GM12892 (cell line): ENCODE results near the gene GALNT10.

Experiments
- POLR2A ChIP-seq: IDR thresholded peaks from 2 replicates; pipeline ENCODE4 v1.6.1; 2011; ENCODE audit warnings: low read depth, low read length, control low read depth
- POLR2AphosphoS5 ChIP-seq: IDR thresholded peaks from 2 replicates; pipeline ENCODE4 v1.6.1; 2011; ENCODE audit warnings: low read depth, low read length, control low read depth

DNA sequence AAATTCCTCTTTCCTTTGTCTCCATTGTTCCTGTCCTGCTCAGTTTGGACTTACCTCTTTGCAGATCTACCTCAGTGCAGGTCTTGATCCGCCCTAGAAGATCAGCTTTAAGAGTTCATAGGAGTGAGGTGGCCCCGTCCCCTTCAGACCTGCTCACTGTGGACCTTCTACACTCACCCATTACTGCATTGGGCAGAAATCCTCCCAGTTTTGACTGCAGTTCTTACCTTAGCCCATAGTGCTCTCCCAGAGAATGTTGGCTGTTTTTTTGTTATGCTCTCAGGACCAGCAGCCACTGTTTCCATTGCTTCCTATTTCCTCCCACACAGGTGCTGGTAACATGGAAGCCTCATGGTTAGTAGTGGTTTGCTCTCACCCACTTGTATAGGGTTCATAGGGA is 63.3 kb downstream of the GALNT10 start:
- TF ChIP-seq POLR2A (no peak), POLR2AphosphoS5 (no peak)
